ENCODE results near the gene POLR3C. TPM values are rescaled to one million over a fixed set of nuclear protein-coding genes. Genes with fewer than 3 reads are reported as not detected.
A peak's percentile ranks its signal among the peaks of the same experiment; 100 is the strongest.

The POLR3C gene
- total and polyA plus RNA-seq, 2 of the 13 experiments (the other 11 are each of a cell fraction or from before 2014, with no cell fraction given), result 15.5 to 24.3 TPM

- TF ChIP-seq SNAPC4 (CRISPR knock-in tag; IDR thresholded peaks at IDR 0.05), result 0 out of 2 replicates have a peak, but pooled peaks have one; percentile 20
- no peak for TF ChIP-seq BRCA1 (CRISPR knock-in tag; IDR thresholded peaks at IDR 0.05)
- no peak for TF ChIP-seq HMG20A (CRISPR knock-in tag; IDR thresholded peaks at IDR 0.05; ENCODE audit: borderline replicate concordance)
- TF ChIP-seq PHF8 (CRISPR knock-in tag; IDR thresholded peaks at IDR 0.05), result peak; percentile 60; the same call in 1 of the 2 replicates
- peak; percentile 31; the same call in 1 of the 2 replicates for TF ChIP-seq ZNF274 (CRISPR knock-in tag; IDR thresholded peaks at IDR 0.05)
- TF ChIP-seq NR2F2 (IDR thresholded peaks at IDR 0.05; ENCODE audit: borderline replicate concordance, low read depth), result no peak
- TF ChIP-seq TFDP2 (CRISPR knock-in tag; IDR thresholded peaks at IDR 0.05), result no peak; the same call in 1 of the 2 replicates
- TF ChIP-seq ZMYM4 (CRISPR knock-in tag; IDR thresholded peaks at IDR 0.05), result peak; percentile 73
- no peak for TF ChIP-seq ZBTB3 (CRISPR knock-in tag; IDR thresholded peaks at IDR 0.05; ENCODE audit: borderline replicate concordance, low read depth)
- peak; percentile 41; the same call in 1 of the 2 replicates for TF ChIP-seq MAX (IDR thresholded peaks at IDR 0.05)
- TF ChIP-seq NCOR1 (IDR thresholded peaks at IDR 0.05; ENCODE audit: borderline replicate concordance, low read length), result no peak
- no peak for TF ChIP-seq CEBPZ (IDR thresholded peaks at IDR 0.05; ENCODE audit: low read length)
- TF ChIP-seq UBTF (CRISPR knock-in tag; IDR thresholded peaks at IDR 0.05), result no peak
- TF ChIP-seq ZNF333 (CRISPR knock-in tag; IDR thresholded peaks at IDR 0.05; ENCODE audit: borderline replicate concordance), result no peak
- peak; percentile 33 for TF ChIP-seq ZNF572 (CRISPR knock-in tag; IDR thresholded peaks at IDR 0.05)
Observed at GRCh38 chr1:145858901-145859490, 35.0 kb downstream of the POLR3C start, which contains the start of gene PIAS3 (continued).
